IPS-18c (cell line): ENCODE measurements around the gene DCLK1.
A peak's percentile ranks its signal among the peaks of the same experiment; 100 is the strongest.

Source experiments
- H3K4me3 ChIP-seq: 2 replicates; pipeline ENCODE4 v1.7.0; 2013; ENCODE audit warnings: low read depth, mild to moderate bottlenecking, low read length, moderate library complexity; ENCODE audit not compliant: insufficient read depth
- H3K9me3 ChIP-seq: one replicate; pipeline ENCODE4 v1.6.1; 2013; ENCODE audit warnings: mild to moderate bottlenecking, low read length, moderate library complexity; ENCODE audit not compliant: control insufficient read depth, insufficient read depth

DCLK1 gene

DNA sequence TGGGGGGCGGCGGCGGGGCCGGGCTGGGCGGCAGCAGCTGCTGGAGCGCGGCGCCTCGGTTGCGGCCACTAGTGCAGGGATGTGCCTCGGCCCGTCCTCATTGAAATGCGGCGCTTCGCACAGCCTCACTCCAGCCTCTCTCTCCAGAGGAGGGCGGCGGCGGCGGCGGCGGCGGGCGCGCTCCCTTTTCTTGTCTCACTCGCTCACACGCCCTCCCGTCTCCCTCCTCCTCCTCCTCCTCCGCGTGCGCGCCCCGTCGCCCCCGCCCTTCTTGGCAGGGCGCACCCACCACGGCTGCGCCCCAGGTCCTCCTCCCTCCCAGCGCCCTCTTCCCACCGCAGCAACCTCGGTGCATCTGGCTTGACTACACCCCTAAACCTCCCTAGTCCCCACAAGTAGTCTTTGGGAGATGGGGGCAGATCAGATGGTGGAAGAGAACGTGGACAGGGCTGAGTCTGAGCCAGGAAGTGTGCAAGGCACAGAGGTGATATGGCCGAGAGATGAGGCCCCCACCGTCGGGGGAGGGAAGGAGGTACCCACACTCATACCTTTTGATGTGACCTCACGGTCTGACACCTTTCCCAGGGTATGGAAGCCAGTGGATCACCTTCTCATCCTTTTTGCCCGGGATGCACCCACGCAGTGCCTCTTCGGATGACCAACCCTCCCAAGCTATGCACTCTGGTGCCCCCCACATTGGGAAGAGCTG lies at the start of gene DCLK1:
Gene DCLK1 (minus strand): TSS at position 161 of the 709 bp plus-strand sequence.
- Histone ChIP-seq H3K4me3 (peak within 1 kb of the TSS; percentile 50), H3K9me3 (no peaks in the 10 kb centered on the region)

DNA sequence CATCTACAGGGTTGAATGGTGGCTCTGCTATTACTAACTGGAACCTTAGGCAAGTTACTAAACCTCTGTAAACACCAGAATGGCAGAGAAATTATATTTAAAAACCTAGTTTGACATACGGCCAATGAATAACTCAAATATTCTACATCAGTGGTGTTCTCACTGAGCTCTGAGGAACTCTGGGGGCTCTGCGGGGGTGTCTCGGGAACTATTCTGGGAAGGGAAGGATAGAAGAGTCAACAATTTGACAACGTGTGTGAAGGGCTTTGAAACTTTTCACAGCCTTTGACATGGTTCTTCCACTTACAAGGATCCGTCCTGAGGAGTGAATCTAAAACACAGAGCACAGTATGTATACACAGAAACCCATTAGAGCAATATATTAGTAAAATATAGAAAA lies 44.4 kb upstream of the DCLK1 start:
- Histone ChIP-seq H3K4me3 (no peak overlapping the region), H3K9me3 (no peaks in the 10 kb centered on the region)

DNA sequence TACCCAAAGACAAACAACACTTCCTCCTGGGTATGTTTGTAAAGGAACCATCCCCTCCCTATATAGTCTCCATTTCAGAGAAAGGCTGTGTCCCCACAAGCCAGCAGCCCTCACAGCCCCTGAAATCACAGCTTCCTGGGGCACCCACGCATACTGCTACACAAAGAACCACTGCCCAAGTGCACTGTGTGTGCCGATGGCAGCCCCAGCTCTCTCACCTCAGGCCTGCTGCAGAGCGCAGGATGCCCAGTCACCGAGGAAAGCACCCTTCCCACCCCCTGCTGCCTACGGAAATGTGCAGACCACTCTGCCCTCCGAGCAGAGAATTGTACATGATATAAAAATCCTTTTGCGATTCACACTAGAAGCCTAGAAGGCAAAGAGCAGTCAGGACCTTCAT lies 43.7 kb upstream of the DCLK1 start:
- no peaks in the 10 kb centered on the region for H3K9me3 ChIP-seq
- no peak overlapping the region for H3K4me3 ChIP-seq

DNA sequence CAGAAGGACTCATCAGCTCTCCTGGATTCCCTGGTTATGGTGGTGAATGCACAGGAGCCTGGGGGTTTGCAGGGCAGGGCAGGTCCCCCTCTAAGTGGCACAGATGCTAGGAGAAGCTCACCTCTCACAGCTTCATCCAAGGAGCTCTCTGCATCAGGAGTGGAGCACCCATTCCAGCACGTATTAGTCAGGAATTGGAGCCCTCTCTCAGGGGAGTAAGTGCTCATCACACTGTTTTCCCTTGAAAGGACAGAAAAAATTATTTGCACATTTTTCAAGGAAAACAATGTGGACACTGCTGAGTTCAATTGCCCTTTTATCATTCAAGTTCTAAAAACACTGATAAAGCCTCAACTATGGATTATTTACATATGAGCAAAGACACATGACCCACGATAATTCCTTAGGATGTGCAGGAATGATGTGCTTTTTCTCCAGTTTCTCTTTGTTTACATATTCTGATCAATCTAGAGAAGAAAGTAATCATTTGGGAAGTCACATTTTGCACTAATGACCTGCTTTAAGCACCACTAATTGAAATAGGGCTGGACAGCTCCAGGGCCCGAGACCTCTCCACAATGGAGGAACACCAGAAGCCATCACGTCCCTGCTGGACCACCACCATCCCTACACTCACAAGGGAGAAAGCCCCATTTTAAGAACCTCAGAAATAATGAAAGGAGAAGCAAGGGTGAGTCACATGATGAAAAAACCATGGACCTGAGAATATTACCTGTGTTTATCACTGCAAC lies 42.6 kb upstream of the DCLK1 start:
- Histone ChIP-seq H3K9me3 (no peaks in the 10 kb centered on the region), H3K4me3 (no peak overlapping the region)

DNA sequence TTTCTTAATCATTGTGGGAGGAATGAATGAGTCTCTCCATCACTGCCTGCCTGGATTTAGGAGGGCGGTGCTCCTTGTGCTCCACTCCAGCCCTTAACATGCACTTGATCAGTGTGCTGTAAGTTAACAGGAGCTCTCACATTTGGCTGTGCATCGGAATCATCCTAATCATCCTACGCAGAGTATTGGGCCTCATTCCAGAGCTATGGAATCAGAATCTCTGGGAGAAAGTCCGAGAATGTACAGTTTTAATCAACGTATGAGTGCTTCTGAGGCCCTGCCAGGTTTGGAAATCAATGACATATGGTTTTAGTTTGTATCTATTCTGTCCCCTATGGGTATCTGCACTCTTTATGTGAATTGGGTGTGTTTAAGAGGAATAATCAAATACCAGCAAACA lies 34.9 kb upstream of the DCLK1 start:
- Histone ChIP-seq H3K4me3 (no peak overlapping the region), H3K9me3 (no peaks in the 10 kb centered on the region)

DNA sequence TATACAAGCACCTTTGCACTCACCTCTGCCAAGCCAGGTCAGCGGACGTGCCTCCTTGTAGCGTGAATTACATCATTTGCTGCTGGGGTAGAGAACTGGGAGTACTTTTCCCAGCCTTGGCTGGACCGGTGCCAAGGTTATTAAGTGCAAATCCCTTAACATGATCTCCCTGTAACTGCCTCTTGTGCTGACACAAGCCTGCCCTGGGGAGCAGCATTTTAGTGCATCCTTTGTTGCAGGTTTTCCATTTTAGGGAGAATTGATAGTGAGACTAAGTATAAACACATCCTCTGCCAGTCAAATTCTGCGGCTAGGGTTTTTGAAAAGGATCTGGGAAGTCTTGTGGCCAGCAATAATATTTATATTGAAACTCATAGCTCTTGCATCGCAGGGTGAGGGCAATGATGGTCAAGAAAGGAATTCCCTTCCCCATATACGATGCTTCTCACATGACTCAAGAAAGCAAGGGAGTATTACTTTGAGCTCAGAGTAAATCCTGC lies 32.7 kb upstream of the DCLK1 start:
- Histone ChIP-seq H3K4me3 (no peak overlapping the region), H3K9me3 (no peaks in the 10 kb centered on the region)

DNA sequence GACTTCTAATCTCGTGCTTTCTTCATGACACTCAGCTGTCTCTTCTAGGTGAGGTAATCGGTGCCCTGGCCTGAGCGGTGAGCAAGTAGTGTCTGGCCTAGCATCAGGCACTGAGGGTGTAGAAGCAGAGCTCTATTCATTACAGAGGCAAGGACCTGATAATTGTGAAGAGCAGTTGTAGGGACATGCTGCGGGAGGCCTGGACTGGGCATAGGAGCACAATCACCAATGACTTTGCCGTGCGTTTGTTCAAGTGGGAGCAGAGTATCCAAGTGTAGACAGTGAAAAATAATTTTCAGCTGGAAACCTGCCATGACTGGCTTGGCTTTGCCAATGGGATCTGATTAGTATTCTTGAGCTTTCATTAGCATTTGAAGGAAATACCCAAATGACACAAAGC lies 32.1 kb upstream of the DCLK1 start:
- Histone ChIP-seq H3K9me3 (no peaks in the 10 kb centered on the region), H3K4me3 (no peak overlapping the region)

DNA sequence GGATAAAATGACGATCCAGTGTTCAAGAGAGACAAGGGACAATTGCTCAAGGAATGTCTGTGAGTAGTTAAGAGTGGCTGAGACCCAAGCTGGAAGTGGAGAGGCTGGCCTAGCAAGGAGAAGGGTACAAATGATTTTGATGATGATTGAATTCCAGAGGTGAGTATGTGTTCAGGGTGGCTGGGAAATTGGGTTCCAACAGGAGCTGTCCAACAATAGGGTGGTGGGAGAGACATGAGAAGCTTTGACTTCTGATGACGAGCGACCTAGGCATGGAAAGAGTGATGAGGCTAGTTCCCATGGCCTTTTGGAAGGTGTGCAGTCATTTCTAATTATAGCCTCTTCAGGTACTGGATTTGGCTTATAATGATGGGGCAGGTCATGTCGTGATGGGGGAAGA lies 29.1 kb upstream of the DCLK1 start:
- H3K9me3 ChIP-seq = no peaks in the 10 kb centered on the region
- H3K4me3 ChIP-seq = no peak overlapping the region

DNA sequence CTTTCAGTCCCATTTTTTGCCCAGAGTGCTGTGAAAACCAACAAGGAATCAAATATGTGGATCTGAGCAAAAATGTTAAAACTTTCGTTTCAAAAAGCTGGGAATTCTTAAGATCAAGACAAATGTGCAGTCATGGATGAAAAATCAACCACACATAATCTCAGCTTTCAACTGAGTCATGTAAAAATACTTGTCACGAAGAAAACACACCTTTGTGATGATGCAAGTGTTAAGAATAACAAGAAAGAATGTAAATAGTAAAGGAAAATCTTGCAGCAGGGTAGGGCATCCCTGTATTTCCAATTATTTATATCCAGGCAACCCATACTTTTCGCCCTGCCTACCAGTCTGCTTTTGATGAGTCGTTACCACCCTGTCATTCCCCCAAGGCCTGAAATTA lies 27.4 kb upstream of the DCLK1 start:
- Histone ChIP-seq H3K4me3 (no peak overlapping the region), H3K9me3 (no peaks in the 10 kb centered on the region)

DNA sequence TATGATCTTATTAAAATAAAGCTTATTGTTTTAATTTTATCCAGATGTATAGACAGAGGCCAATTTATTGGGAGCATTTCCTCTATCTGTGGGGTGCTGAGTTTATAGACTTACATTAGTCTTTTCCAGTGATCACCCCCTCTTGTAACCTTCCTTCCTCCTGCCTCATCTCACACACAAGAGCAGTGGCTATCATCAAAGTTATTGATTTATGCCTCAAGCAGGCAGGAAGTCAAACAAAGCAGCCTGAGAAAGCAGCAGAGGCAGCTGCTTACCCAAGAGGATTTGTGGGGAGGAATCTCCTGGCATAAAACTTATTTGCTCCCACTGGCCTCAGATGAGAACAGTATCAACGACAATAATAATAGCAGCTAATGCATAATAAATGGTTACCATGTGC lies 26.3 kb upstream of the DCLK1 start:
- Histone ChIP-seq H3K4me3 (no peak overlapping the region), H3K9me3 (no peaks in the 10 kb centered on the region)

DNA sequence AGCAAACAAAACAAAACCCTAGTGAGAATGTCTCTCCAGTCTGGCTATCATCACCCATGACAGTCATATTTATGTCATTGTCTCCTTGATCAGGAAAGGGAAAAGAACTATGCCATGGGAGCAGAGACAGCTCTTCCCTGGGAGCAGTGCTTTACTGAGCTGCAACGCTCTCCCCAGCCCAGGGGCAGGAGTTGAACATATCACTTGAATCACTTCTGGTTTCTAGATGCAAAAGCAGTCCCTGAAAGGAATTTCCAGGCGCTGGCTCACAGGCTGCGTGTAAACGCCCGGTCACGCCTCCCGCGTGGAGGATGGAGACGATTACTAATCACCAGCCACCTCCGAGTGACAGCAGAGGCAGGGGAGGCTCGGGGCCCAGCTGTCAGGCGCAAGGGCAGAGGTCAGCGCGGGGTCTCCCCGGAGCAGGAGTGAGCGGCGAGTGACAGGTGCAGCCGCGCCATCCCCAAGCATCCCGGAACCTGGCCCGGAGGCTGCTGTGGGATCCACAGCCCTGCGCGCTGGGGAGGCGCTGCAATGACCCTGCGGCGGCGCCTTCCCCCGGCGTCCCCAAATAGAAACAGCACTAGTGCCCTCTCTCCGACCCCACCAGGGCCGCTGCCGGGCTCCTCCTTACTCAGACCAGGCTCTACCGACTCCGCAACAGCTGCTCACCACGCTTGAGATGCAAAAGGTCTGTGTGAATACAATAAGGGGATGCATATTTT lies 23.5 kb upstream of the DCLK1 start:
- peak overlapping the region; percentile 42 for H3K4me3 ChIP-seq

DNA sequence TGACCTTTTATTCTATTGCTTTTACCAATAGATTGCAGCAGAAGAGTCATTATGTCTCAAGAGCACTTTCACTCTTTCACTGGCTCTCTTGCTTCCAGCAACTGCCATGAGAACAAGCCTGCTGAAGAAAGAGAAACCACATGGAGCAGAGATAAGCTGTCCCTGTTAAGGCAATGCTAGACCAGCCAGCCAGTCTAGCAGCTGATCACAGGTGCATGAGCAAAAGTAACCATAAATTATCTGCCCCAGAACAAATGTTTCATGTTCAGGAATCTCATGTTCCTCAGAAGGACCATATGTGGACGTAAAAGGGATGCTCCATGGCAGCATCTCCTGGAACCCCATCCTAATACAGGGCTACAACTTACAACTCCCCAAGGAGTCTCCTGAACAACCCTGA lies 20.4 kb upstream of the DCLK1 start:
- no peaks in the 10 kb centered on the region for H3K9me3 ChIP-seq
- H3K4me3 ChIP-seq = no peak overlapping the region

More for the DNA sequence above, 23.5 kb upstream of the DCLK1 start:
- no peaks in the 10 kb centered on the region for H3K9me3 ChIP-seq

DNA sequence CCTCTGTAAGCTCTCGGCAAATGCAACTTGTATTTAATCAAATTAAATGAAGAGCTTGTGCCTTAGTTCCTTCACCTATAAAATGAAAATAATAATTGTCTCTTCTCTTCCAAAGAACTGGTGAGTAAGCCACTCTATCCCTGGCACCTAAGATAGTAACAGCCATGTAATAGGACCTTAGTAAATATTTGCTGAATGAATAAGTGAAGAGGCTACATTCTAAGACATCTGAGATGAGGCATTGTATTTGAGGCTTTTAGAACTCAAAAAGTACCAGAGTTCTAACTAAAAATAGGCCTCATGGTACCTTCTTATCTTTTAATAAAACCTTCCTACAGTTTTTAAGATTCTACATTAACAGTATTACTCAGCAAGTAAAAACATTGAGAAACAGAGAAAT lies 17.3 kb upstream of the DCLK1 start:
- H3K4me3 ChIP-seq = no peak overlapping the region

DNA sequence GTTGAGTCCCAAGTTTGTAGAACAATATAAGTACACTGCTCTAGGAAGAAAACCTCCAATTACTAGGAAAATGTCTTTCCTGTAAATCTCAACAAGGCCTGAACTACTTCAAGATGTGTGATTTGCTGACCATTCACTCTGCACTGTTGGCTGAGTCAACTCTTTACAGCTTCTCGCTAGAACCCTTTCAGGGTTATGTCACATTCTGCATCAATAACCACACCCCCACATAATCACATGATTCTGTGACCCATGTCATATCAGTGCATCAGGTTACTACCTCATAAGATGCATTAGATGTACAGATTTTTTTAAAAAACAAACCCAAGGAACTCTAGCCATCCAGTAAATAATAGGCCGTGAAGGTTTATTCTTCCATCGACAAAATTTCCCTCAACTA lies 16.1 kb upstream of the DCLK1 start:
- Histone ChIP-seq H3K4me3 (no peak overlapping the region), H3K9me3 (no peaks in the 10 kb centered on the region)

More for the DNA sequence above, 17.3 kb upstream of the DCLK1 start:
- no peaks in the 10 kb centered on the region for H3K9me3 ChIP-seq

DNA sequence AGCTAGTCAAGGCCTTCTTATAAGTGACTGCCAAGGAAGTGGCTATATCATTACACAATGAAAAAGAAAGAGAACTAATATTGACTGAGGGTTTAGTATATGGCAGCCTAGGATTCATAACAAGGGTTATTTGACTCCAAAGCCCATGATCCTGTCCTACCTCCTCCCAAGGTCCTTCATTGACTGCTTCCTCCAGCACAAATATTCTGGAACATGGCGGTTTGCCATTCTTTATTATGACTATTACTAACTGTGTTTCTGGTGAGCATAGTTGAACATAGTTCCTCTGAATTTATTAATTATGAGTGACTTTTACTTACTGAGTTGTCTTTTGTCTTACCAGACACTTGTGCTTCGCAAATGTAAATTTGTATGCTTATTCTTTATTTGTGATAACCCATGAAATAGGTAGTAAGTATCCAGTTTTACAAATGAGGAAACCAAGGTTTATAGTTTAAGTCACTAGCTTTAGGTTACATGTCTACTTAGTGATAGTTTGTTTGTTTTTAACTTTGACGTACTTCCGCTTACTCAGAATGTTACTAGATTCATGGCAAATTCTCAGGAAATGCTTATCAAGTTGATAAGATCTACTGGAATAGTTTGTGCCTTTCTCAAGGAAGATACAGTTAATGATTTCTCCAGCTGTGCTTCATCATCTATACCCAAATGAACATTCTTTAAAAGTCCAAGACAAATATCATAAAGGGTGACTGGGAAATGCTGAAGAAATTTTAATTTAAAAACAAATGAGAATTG lies 15.5 kb upstream of the DCLK1 start:
- no peak overlapping the region for H3K4me3 ChIP-seq
- H3K9me3 ChIP-seq = no peaks in the 10 kb centered on the region

DNA sequence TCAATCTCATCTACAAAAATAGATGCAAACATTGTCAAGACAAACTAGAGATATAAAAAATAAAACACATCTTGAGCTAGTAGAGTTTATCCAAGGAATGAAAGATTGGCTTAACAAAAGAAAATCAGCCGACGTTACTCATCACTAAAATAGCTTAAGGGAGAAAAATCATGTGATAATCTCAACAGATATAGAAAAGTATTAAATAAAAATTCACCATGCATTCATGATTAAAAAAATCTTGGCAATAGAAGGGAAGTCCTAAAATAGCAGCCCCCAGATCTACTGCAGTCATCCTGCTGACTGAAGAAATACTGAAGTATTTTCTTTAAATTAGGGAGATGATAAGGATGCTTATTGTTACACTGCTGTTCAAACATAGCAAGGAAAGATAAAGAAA lies 12.6 kb upstream of the DCLK1 start:
- no peaks in the 10 kb centered on the region for H3K9me3 ChIP-seq
- no peak overlapping the region for H3K4me3 ChIP-seq

DNA sequence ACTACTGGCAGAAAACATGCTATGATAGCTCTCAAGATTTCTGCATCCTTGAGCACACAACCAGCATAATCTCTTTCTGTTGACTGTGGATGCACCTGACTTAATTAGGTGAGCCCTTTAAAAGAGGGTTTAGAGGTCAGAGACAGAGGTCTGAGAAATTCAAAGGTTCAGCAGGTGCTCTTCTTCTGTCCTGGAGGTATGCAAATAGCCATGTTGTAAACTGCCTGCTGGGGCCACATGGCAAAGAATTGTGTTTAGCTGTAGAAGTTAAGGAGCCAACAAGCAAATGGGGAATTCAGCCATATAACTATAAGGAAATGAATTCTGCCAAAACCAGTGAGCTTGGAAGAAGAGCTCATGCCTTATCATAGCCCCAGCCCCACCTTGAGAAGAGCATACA lies 11.6 kb upstream of the DCLK1 start:
- H3K4me3 ChIP-seq = no peak overlapping the region

More for the DNA sequence above, 11.6 kb upstream of the DCLK1 start:
- no peaks in the 10 kb centered on the region for H3K9me3 ChIP-seq
